LoVo (cell line): ENCODE measurements around the gene CD40.

ENCODE experiments used
- DNase-seq: peaks from one replicate; pipeline ENCODE4 v3.0.0-alpha.2; 2016; ENCODE audit warnings: low spot score

Gene CD40

DNA sequence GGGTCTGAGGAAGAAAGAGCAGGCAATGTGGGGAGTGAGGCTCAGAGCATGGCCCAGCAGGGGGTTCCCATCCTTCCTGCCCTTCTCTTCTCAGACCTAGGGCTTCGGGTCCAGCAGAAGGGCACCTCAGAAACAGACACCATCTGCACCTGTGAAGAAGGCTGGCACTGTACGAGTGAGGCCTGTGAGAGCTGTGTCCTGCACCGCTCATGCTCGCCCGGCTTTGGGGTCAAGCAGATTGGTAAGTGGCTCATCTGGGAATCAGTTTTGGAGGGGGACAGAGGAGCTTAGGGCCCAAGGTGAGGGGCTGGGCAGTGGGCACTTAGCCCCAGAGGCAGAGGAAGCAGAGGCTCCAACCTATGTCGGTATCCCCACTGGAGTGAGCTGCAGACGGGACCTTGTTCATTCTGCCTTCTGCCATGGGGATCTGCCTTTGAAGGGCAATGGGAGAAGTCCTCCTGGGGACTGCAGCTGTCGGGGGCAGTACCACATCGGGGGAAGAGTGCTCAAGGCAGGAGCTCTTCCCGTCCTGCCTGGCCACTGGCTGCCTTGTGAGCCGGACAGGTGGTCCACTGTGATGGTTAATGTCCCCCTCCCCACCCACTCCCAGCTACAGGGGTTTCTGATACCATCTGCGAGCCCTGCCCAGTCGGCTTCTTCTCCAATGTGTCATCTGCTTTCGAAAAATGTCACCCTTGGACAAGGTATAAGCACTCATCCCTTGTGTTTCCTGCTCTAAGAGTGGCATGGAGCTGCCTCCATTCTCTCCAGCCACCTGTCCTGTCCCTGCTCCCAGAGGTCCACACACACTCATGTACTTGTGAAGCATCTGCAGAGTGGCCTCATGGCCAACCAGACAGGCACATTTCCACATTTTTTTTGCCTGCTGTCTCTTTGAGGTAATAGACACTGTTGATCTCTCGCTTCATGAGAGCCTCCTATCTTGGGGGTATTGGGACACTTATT lies 4.7 kb downstream of the CD40 start:
- no peak for DNase-seq

DNA sequence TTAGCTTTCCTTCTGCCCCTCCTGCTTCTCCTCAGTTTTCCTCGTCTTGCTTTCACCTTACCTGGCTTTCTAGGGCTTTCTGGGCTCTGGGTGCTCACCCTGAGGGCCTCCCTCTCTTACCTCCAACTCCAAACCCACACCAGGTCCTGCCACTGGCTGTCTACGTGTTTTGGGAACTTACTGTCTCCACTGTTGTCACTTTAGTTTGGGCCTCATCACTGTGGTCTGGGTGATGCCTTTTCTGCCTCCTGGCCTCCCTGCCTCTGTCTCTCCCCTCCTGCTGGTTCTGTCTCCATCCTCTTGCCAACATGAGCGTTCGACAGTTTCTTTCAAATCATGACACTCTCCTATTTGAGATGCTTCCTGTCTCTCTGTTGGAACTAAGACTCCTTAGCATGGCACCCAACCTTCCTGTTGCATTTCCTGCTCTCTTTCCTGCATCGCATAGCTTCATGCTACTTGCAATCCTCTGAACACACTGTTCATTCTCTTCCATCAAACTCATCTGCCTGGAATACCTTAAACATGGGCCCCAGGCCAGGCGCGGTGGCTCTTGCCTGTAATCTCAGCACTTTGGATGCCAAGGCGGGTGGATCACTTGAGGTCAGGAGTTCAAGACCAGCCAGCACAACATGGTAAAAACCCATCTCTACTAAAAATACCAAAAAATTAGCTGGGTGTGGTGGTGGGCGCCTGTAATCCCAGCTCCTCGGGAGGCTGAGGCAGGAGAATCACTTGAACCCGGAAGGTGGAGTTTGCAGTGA lies 5.5 kb downstream of the CD40 start:
- DNase-seq = no peak

DNA sequence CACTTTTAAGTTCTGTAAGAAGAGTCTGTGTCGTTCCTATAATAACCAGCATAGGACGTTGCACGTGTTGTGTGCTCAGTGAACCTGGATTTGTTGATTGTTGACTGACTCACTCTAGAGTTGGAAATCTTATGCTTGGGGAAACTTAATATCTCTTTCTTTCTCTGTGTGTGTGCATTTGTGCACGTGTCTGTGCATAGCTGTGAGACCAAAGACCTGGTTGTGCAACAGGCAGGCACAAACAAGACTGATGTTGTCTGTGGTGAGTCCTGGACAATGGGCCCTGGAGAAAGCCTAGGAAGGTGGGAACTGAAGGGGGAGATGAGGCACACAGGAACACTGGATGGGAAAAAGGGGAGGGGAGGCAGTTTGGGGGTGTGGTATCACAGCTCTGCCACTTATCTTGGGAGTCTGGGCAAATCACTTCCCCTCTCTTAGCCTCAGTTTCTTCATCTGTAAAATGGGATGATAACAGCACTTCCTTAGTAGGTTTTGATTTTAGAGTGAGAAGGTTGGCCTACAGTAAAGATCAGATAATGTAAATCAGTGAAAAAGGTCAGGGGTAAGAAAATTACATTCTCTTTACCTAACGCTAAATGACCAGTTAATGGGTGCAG lies 8.4 kb downstream of the CD40 start:
- DNase-seq = no peak

DNA sequence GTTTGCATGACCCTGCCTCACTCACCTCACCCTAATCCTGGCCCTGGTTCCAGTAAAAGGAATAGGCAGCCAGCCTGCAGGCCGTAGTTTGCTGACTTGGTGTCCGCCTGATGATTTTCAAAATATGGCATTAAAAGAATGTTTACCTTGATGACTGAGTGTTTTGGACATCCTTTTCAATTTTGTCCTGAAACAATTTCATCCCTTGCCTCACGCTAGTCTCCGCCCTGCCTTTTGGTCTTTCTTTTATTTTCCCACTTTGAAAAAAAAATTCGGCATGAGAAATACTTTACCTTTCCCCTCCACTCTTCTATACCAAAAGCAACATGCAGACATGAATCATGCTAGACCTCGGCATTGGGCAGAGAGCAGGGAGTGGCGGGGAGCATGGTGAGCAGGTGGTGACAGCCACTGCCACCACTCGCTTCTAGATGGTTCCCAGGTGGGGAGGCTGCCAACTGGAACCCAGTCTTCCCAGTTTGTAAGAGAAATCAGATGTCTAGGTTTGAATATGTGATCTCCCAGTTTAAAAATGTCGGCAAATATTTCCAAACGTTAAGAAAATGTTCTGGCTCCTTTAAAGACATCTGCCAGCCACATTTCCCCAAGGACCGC lies 9.4 kb downstream of the CD40 start:
- DNase-seq = no peak

DNA sequence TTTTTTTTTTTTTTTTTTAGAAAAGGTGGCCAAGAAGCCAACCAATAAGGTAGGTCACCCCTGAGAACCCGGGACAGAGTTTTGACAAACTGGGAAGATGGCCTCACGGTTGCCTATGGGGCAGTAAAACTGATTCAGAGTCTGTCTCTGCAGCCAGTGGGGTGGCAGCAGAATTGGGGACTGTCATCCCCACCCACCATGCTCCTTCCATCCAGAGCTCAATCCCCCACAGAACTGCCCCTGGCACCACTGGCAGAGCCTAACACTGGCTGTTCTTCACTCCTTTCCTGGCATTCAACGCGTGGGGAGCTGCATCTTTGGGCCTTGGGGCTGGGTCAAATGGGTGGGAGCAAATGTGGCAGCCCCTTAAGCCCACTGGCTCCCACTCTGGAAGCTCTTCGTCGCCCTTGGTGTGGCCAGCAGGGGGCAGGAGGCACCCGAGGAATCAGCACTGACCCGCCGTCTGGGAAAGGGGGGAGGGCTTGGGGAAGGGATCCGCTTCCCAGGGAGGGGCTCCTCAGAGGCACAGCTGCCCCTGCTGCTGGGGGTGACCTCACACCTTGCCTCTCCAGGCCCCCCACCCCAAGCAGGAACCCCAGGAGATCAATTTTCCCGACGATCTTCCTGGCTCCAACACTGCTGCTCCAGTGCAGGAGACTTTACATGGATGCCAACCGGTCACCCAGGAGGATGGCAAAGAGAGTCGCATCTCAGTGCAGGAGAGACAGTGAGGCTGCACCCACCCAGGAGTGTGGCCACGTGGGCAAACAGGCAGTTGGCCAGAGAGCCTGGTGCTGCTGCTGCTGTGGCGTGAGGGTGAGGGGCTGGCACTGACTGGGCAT lies 10.4 kb downstream of the CD40 start:
- DNase-seq = no peak

DNA sequence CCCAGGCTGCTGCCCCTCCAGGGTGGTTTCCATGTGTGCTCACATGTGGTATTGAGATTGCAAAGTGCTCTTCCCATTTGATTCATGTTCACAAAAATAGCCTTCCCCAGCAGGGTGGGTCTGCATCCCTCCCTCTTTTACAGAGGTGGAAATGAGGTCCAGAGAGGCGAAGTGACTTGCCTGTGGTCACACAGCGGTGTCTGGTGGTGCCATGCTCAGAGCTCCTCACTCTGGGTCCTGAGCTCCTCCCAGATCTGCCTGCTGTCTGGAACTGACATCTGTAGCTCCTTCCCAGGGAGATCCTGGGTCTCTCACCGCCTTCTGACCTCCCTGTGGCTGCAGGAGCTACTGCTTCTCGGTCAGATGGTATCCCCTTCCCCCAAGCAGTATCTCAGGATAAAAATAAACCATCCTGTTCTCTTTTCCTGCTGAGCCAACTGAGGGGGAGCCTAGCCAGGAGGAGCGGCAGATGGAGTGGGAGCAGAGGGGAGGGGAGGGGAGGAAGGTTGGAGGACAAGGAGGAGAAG lies 11.9 kb downstream of the CD40 start:
- no peak for DNase-seq

DNA sequence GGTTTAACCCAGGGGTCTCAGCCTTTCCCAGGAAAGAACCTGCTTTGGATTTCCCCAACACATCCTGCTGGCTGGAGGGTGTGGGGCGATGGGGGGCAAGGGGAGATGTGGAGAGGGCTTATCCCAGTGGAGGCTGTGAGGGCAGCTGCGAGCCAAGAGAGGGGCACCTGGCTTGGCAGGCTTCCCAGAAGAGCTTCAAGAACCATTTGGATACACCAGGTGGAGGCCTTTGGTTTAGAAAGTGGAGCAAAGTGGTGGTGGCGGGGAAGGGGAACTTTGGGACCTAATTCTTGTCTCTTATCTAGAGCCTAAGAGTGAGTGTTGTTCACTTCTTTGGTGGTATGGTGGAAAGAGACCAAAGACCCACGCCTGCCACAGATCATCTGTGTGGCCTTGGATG lies 12.4 kb downstream of the CD40 start:
- DNase-seq = no peak

DNA sequence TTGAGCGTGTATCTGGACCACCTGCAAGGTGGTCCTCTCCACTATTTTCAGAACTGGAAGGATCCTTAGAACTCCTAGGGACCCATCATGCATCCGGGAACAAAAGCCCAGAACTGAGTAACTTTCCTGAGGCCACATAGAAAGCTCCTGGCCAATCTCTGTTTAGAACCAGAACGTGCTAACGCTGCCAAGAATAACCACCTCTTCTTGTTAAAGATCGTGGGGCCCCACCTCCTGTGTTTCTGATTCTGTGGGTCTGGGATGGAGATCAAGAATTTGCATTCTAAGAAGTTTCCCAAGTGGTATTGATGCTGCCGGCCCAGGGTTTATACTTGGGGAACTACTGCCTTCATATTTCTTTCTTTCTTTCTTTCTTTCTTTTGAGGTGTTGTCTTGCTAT lies 13.3 kb downstream of the CD40 start:
- no peak for DNase-seq

DNA sequence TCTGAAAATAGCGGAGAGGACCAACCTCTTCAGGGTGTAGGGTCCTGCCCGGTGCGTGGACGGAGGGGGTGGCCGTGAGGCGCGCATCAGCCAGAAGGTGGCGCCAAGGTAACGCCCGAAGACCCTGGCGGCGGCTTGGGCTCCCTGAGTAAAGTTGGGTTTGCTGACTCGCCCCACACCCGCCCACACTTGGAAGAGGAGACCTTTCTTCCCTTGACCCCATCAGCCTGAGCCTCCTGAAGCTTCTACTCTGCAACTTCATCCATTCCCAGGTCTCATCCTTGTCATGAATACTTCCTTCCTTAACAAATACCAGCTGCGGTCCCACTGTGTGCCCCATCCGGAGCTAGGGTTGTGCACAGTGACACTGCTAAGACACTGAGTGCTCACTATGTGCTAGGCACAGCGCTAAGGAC lies 14.6 kb downstream of the CD40 start:
- DNase-seq = peak; percentile 55

DNA sequence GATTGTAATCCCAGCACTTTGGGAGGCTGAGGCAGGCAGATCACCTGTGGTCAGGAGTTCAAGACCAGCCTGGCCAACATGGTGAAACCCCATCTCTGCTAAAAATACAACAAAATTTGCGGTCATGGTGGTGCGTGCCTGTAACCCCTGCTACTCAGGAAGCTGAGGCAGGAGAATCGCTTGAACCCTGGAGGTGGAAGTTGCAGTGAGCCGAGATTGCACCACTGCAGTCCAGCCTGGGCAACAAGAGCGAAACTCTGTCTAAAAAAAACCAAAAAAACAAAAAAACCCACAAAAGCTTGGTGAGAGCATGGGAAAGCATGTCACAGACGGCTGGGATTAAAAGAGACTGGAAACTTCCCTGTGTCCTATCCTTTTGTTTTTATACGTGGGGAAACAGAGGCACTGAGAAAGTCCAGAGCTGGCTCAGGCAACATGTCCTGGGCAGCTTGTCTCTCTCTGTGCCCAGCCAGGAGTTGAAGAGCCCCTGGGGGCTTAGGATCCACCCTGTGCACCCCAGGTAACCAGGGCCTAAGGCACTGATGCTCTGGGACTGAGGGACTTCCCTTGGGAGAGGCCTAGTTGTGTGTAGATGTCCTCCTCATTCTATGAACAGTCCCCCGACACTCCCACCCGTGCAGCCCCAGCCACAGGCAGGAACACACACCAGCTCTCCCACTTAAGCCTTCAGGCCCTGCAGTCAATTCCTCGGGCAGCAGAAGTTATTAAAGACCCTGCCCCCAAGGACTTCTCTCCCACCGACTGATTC lies 16.0 kb downstream of the CD40 start:
- DNase-seq = no peak

DNA sequence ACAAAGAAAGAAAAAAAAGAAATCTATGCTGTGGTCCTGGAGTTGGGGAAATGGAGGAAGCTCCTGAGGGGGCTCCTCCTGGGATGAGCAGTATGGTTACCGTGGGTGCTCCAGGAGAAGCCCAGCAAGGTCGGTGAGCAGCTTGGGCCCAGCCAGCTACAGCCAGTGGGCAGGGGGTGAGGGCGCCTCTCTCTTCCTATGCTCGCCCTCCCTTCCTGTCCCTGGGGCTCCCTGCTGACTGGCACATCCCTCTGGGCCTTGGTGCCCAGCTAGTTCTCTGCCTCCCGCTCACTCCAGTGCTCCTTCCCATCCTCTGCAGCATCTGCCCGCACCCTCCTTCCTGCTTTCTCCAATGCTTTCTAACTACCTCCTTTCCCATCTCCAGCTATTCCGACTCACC lies 16.6 kb downstream of the CD40 start:
- DNase-seq = no peak

DNA sequence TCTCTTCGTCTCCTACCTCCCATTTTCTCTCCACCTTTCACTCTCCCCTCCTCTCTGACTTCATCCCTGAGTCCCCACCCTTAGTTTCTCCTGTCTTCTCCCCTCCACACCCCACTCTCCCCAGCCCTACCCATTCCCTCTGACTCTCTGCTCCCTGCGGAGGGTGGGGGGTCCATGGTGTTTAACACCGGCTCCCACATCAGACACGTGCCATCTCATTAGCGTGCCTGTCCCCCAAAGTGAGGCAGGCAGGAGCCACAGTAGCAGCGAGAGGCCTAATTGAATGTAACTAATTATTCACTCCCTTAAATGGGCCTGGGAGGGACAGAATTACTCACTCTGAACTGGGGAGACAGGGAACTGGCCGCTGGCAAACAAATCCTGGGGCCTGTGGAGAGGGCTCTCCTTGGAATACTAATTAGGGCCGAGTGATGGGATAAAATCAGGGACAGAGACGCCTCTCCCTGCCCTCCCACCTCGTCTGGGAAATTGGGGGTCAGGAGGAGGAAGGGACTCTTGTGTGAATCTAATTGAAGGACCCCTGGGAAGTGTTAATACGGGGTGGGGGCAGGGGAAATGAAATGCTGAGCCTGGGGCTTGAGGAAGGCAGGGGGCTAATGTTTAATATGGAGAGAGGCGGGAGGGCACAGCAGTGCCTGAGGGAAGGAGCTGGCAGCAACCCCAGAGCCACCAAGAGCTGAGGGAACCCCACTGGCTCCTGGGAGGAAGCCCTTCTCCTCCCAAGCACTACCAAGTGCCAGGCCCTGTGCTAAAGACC lies 17.9 kb downstream of the CD40 start:
- DNase-seq = no peak

DNA sequence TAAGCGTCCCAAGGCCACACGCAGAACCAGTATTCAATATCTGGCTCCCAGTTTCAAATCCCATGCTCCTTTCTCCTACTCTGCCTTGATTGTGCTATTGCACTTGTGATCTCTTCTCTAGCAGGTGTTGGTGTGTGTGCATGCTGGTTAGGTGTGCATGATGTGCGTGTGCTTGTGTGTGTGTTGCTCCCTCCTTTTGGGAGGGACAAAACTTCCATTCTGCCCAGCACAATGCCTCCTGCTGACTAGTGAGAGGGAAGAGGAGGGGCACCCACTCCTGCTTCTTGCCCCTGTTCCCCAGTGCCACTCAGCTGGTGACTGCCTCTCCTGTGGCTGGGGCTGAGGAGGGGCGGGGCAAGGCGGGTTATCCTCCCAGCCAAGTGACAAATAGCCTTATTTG lies 19.7 kb downstream of the CD40 start:
- DNase-seq = no peak

DNA sequence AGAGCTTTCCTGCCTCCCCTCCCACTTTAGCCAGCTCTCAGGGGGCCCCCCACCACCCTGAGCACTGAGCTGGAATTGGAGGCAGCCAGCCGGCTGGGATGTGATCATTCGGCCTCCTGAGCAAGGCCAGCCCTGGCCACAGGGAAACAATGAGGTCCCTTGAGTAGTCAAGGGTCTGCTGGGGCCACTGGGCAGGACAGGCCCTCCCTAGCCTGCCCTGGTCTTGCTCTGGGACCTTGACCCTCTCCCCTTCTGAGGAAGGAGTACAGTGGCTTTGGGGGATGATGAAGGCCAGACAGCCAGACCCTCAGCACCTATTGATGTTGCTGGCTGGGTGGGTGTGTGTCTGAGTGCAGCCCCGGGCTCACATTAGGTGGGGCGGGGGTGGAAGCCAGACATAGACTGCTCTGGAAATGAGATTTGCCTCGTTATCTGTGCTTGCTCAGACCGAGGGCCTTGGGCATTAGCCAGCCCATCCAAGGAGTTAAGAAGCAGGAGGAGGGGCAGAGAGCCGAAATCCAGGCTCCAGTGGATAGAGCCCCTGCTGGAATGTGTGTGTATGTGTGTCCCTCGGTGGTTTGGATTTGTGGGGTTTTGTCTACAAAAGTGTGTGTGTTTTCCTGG lies 21.3 kb downstream of the CD40 start:
- DNase-seq = no peak

DNA sequence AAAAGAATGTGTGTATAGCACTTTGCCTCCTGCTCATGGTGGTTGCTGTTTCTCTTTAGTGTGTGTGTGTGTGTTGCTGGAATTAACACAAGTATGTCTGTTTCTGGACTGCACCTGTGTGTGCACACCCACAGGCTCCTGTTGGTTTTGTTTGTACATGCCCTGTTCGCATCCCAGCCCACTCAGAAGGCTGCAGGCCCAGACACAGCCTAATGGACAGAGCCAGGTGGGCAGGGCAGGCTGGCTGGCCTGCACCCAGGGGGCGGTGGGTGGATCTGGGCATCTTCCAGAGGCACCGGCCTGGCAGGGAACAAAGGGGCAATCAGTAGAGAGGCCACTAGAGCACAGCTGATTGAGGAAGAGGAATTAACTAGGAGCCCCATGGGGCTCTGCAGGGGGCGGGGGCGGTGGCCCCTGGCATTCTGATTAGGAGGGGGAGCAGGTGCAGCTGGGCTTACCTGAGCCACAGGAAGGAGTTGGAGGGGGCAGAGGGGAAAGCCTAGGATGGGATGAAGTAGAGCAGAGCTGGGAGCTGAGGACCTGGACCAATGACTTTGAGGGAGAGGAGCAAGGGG lies 21.9 kb downstream of the CD40 start:
- DNase-seq = no peak

DNA sequence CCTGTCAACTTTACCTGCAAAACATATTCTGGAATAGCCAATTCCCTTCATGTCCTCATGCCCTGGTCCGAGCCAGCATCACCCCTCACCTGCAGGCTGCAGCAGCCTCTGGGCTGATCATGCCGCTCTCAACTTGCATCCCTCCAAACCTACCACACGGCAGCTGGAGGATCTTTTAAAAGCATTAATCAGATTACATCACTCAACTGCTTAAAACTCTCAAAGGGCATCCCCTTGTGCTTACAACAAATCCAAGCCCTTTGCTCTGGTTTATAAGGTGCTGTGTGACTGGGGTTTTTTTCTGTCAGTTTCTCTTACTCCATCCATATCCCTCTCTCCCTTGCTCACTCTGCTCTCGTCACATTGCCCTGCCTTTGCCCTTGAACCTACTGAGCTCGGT lies 24.0 kb downstream of the CD40 start:
- no peak for DNase-seq

DNA sequence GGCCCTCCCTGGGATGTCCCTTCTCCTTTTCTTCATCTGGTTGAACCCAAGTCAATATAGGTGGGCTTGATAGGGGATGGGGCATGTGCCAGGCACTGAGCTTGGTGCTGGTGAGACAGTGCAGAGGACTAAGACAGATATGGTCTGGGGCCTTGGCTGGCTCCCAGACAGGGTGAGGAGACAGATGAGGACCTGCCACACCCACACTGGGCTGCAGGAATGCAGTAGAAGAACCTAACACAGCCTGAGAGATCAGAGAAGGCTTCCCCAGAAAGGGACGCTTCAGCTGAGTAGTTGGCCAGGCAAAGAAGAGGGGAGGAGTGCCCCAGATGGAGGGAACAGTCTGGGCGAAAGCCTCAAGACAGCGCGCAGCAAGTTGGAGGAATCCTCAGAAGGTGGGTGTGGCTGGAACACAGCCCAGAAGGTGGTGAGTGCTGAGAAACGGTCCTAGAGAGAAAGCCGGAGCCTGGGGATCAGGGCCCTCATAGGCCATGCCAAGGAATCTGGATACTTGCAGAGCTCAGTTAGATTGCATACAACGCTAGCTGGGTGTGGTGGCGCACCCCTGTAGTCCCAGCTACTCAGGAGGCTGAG lies 26.4 kb downstream of the CD40 start:
- no peak for DNase-seq

DNA sequence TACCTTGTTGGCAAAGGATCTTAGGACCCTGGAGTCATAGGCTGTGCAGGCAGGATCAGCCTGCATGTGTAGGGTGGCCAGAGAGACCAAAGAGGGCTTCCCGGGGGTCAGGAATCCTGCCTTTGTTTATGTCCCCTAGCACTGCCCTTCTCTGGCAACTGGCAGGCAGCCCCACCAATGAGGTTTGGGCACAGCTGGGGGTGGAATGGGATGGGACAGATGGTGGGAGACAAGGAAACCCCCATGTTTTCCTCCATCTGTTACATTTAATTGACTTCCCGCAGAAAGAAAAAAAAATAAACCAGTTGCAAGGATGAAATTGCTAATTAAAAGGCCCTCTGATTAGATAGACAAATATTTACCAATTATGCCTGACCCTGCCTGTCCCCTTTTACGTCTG lies 27.6 kb downstream of the CD40 start:
- DNase-seq = no peak
